ENCODE data around the gene NELFB. TPM values are rescaled to one million over a fixed set of nuclear protein-coding genes. Genes with fewer than 3 reads are reported as not detected.

NELFB gene
- total RNA-seq, 2 donors from 2014 or later, result 33.2 to 37.8 TPM

DNA sequence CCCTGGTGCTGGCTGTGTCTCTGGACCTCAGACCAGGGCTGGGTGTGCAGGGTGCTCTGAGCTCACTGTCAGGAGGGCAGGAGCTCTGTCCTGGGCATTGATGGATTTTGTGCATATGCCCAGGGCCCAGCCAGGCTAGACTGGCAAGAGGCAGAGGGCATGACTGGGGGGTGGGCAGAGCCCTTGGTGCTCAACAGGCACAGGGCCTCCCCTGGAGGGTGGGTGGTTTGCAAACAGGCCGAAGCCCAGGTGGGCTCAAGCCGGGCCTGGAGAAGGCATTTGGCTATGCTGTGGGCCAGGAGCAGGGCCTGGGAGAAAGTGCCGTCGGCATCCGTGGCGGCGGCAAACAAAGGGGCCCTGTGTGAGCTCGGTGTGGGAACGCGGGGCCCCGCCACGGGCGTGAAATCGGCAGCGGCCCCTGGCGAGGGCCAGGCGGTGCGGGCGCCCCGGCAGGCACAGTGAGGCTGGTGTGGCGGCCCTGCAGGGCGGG, 48.8 kb downstream of the NELFB start:
- no peak overlapping the region for H3K4me3 Mint-ChIP-seq
- no peak for ATAC-seq
- peak in 1 of 3 donors; percentile 6 for DNase-seq
- peaks cover 4% of the 10 kb centered on the region for H3K27me3 Mint-ChIP-seq
- no peaks in the 10 kb centered on the region for H3K36me3 Mint-ChIP-seq (ENCODE audit: low read depth)
- H3K9me3 ChIP-seq (ENCODE audit: control insufficient read depth, low read length, poor library complexity, severe bottlenecking), result no peaks in the 10 kb centered on the region
- H3K27ac Mint-ChIP-seq, result no peak overlapping the region
- H3K4me1 Mint-ChIP-seq, result peaks cover 2% of the 10 kb centered on the region

DNA sequence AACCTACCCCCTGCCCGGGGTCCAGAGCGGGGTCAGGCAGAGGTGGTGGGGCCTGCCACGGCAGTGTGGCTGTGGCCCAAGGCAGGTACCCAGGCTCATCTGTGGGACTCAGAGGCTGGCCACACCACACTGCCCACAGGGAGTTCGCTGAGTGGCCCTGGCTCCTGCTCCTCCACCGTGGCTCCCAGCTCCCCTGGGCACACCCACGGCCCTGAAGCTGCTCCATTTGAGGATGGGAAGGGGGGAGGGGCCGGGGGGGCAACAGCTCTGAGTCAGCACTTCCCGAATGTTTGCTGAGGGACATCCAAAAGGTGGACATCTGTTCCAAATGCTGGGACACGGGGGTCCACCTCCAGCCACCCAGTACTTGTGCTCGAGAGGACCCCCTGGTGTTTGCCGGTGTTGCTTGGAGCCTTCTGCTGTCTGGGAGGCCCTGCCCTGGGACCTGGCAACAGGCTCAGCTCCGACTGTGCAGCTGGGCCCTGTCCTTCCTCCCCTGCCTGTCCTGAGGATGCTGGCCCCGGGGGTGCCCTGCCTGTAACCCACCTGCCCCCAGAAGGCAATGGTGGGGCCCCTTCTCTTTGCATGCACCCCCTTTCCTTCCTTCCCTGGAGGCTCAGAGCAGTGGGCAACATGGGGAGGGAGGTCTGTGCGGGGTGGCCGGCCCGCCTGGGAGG, 49.4 kb downstream of the NELFB start:
- no peaks in the 10 kb centered on the region for H3K9me3 ChIP-seq (ENCODE audit: control insufficient read depth, low read length, poor library complexity, severe bottlenecking)
- H3K4me3 Mint-ChIP-seq, result no peak overlapping the region
- DNase-seq, result no peak
- H3K36me3 Mint-ChIP-seq (ENCODE audit: low read depth), result no peaks in the 10 kb centered on the region
- H3K27me3 Mint-ChIP-seq, result no peaks in the 10 kb centered on the region
- H3K27ac Mint-ChIP-seq, result no peak overlapping the region
- peaks cover 2% of the 10 kb centered on the region for H3K4me1 Mint-ChIP-seq
- ATAC-seq, result no peak

GRCh38 chr9:137305060-137305797, 50.1 kb downstream of the NELFB start:
- no peaks in the 10 kb centered on the region for H3K9me3 ChIP-seq (ENCODE audit: control insufficient read depth, low read length, poor library complexity, severe bottlenecking)
- Mint-ChIP-seq H3K36me3 (ENCODE audit: low read depth) (no peaks in the 10 kb centered on the region), H3K4me3 (peak overlapping the region; percentile 59), H3K27ac (no peak overlapping the region), H3K27me3 (no peaks in the 10 kb centered on the region), H3K4me1 (peaks cover 2% of the 10 kb centered on the region)
- DNase-seq (no peak), ATAC-seq (peak; percentile 39)

DNA sequence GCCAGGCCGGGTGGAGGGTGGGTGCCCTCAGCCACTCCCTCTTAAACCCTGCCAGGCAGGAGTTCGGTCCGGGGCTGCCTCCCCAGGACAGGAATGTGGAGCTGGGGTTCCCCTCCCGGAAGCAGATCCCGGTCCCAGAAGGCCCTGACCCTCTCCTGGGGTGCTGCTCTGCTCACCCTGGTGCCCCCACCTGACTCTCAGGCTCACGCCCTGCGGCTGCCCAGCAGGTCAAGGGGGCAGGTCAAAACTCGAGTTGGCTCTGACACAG, 50.6 kb downstream of the NELFB start:
- no peak overlapping the region for H3K27ac Mint-ChIP-seq
- no peaks in the 10 kb centered on the region for H3K27me3 Mint-ChIP-seq
- peaks cover 1% of the 10 kb centered on the region for H3K4me1 Mint-ChIP-seq
- H3K36me3 Mint-ChIP-seq (ENCODE audit: low read depth), result no peaks in the 10 kb centered on the region
- no peak for DNase-seq
- no peaks in the 10 kb centered on the region for H3K9me3 ChIP-seq (ENCODE audit: control insufficient read depth, low read length, poor library complexity, severe bottlenecking)
- ATAC-seq, result no peak
- H3K4me3 Mint-ChIP-seq, result peak overlapping the region; percentile 59

DNA sequence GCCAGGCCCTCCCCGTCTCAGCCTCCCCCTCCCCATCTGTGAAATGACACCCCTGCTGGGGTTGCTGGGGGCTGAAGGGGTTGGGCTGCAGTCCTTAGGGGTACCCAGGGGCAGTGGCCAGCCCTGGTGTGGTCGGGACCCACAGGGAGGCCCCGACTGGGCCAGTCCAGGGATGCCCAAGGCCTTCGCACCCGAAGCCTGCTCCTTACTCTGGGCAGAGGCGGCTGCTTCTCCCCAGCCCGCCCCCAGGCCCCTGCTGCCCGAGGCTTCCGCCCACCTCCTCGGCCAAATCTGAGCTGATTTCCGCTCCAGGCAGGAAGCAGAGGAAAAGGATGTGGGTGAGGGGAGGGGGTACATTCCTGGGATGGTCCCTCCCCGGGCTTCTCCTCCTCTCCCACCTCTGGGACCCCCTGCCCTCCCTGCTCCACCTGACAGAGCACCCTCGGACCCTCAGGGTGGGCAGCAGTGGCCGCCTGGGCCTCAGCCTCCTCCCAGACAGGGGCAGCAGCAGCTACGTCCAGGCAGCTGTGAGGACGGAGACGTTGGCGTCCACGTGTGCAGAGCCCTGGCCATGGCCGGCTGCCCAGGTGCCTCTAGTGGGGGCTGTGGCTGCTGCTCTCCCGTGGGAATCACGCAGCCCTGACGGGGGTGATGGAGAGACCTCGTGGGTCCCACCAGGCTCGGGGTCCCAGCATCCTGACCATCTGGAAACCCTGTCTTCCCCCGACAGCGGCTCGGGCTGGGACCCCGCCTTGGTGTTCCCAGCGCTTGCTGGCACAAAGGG, 51.1 kb downstream of the NELFB start:
- DNase-seq (no peak), ATAC-seq (no peak)
- no peaks in the 10 kb centered on the region for H3K9me3 ChIP-seq (ENCODE audit: control insufficient read depth, low read length, poor library complexity, severe bottlenecking)
- no peak overlapping the region for H3K4me3 Mint-ChIP-seq
- H3K27me3 Mint-ChIP-seq, result no peaks in the 10 kb centered on the region
- no peaks in the 10 kb centered on the region for H3K36me3 Mint-ChIP-seq (ENCODE audit: low read depth)
- no peak overlapping the region for H3K27ac Mint-ChIP-seq
- no peaks in the 10 kb centered on the region for H3K4me1 Mint-ChIP-seq

DNA sequence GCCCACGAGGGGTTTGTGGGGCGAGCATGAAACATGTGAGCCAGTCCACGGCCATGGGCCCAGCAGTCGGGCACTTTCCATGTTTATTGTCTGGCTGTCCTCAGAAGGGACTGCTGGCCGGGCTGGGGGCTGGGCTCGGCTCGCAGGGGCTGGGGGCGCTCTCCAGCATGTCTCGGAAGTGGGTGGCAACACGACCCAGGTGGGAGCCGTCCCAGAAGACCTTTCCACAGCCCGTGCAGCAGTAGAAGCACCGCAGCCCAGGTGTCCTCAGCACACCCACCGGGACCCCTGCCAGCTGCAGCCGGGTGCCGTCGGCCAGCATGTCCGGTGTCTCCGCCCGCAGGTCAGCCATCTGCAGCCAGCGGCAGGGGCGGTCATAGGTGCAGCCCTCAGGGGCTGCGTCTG, 51.7 kb downstream of the NELFB start:
- H3K4me3 Mint-ChIP-seq, result no peak overlapping the region

GRCh38 chr9:137307255-137308056, 52.3 kb downstream of the NELFB start:
- H3K27me3 Mint-ChIP-seq, result no peaks in the 10 kb centered on the region
- DNase-seq, result no peak
- ATAC-seq, result no peak
- no peaks in the 10 kb centered on the region for H3K36me3 Mint-ChIP-seq (ENCODE audit: low read depth)
- H3K9me3 ChIP-seq (ENCODE audit: control insufficient read depth, low read length, poor library complexity, severe bottlenecking), result no peaks in the 10 kb centered on the region
- H3K4me1 Mint-ChIP-seq, result no peaks in the 10 kb centered on the region
- no peak overlapping the region for H3K27ac Mint-ChIP-seq
- H3K4me3 Mint-ChIP-seq, result peak overlapping the region; percentile 55

More for the DNA sequence above, 51.7 kb downstream of the NELFB start:
- no peak for ATAC-seq
- Mint-ChIP-seq H3K27me3 (no peaks in the 10 kb centered on the region), H3K36me3 (ENCODE audit: low read depth) (no peaks in the 10 kb centered on the region), H3K4me1 (no peaks in the 10 kb centered on the region), H3K27ac (no peak overlapping the region)
- no peak for DNase-seq
- no peaks in the 10 kb centered on the region for H3K9me3 ChIP-seq (ENCODE audit: control insufficient read depth, low read length, poor library complexity, severe bottlenecking)

- no peaks in the 10 kb centered on the region for H3K9me3 ChIP-seq (ENCODE audit: control insufficient read depth, low read length, poor library complexity, severe bottlenecking)
- Mint-ChIP-seq H3K27me3 (no peaks in the 10 kb centered on the region), H3K36me3 (ENCODE audit: low read depth) (no peaks in the 10 kb centered on the region), H3K27ac (no peak overlapping the region), H3K4me1 (no peaks in the 10 kb centered on the region), H3K4me3 (no peak overlapping the region)
- DNase-seq (no peak), ATAC-seq (no peak)
Observed at GRCh38 chr9:137308057-137308619, 53.0 kb downstream of the NELFB start.

- no peaks in the 10 kb centered on the region for H3K27me3 Mint-ChIP-seq
- DNase-seq, result no peak
Observed at GRCh38 chr9:137309368-137310188, 54.5 kb downstream of the NELFB start.

GRCh38 chr9:137310189-137311052, 55.3 kb downstream of the NELFB start:
- H3K4me3 Mint-ChIP-seq, result no peak overlapping the region
- H3K9me3 ChIP-seq (ENCODE audit: control insufficient read depth, low read length, poor library complexity, severe bottlenecking), result no peaks in the 10 kb centered on the region
- H3K36me3 Mint-ChIP-seq (ENCODE audit: low read depth), result no peaks in the 10 kb centered on the region
- DNase-seq, result no peak
- no peaks in the 10 kb centered on the region for H3K27me3 Mint-ChIP-seq
- no peaks in the 10 kb centered on the region for H3K4me1 Mint-ChIP-seq
- H3K27ac Mint-ChIP-seq, result no peak overlapping the region
- no peak for ATAC-seq

More at GRCh38 chr9:137309368-137310188, 54.5 kb downstream of the NELFB start:
- no peaks in the 10 kb centered on the region for H3K9me3 ChIP-seq (ENCODE audit: control insufficient read depth, low read length, poor library complexity, severe bottlenecking)
- Mint-ChIP-seq H3K4me3 (no peak overlapping the region), H3K4me1 (no peaks in the 10 kb centered on the region), H3K36me3 (ENCODE audit: low read depth) (no peaks in the 10 kb centered on the region), H3K27ac (no peak overlapping the region)
- no peak for ATAC-seq

GRCh38 chr9:137311171-137311985, 56.3 kb downstream of the NELFB start:
- Mint-ChIP-seq H3K4me1 (no peaks in the 10 kb centered on the region), H3K27ac (no peak overlapping the region), H3K27me3 (no peaks in the 10 kb centered on the region), H3K4me3 (no peak overlapping the region), H3K36me3 (ENCODE audit: low read depth) (no peaks in the 10 kb centered on the region)
- H3K9me3 ChIP-seq (ENCODE audit: control insufficient read depth, low read length, poor library complexity, severe bottlenecking), result no peaks in the 10 kb centered on the region
- DNase-seq (peak in 2 of 3 donors; percentile 18 to 22), ATAC-seq (peak; percentile 76)
